H9 (cell line): ENCODE measurements around the gene WDR31. TPM values are rescaled to one million over a fixed set of nuclear protein-coding genes. Genes with fewer than 3 reads are reported as not detected.
A peak's percentile ranks its signal among the peaks of the same experiment; 100 is the strongest.

Experiments
- DNase-seq: peaks from one replicate; pipeline ENCODE4 v3.0.0-alpha.2; 2017
- H2AFZ ChIP-seq: one replicate; pipeline ENCODE4 v1.6.1; 2013; ENCODE audit warnings: mild to moderate bottlenecking, low read length, control low read depth, moderate library complexity
- H2AK5ac ChIP-seq: 2 replicates; pipeline ENCODE4 v1.6.1; 2013; ENCODE audit warnings: low read length, control low read depth, mixed read lengths; ENCODE audit not compliant: insufficient read length
- H2BK120ac ChIP-seq: one replicate; pipeline ENCODE4 v1.6.1; 2013; ENCODE audit warnings: low read depth, mild to moderate bottlenecking, low read length, control low read depth, inconsistent platforms; ENCODE audit not compliant: poor library complexity, severe bottlenecking
- H2BK12ac ChIP-seq: 2 replicates; pipeline ENCODE4 v1.6.1; 2013; ENCODE audit warnings: low read length, control low read depth, mixed read lengths, low read depth; ENCODE audit not compliant: insufficient read length
- H2BK15ac ChIP-seq: 2 replicates; pipeline ENCODE4 v1.6.1; 2013; ENCODE audit warnings: low read depth, low read length, control low read depth
- H2BK20ac ChIP-seq: one replicate; pipeline ENCODE4 v1.6.1; 2013; ENCODE audit warnings: low read depth, mild to moderate bottlenecking, low read length, control low read depth, inconsistent platforms; ENCODE audit not compliant: poor library complexity, severe bottlenecking
- H2BK5ac ChIP-seq: 2 replicates; pipeline ENCODE4 v1.6.1; 2013; ENCODE audit warnings: low read length, control low read depth, mixed read lengths; ENCODE audit not compliant: insufficient read length
- H3K14ac ChIP-seq: 2 replicates; pipeline ENCODE4 v1.6.1; 2013; ENCODE audit warnings: low read length, control low read depth; ENCODE audit not compliant: insufficient read depth
- H3K18ac ChIP-seq: 2 replicates; pipeline ENCODE4 v1.6.1; 2013; ENCODE audit warnings: low read depth, mild to moderate bottlenecking, mixed read lengths, low read length, control low read depth; ENCODE audit not compliant: insufficient read length
- H3K23ac ChIP-seq: 2 replicates; pipeline ENCODE4 v1.6.1; 2013; ENCODE audit warnings: low read length, control low read depth, mixed read lengths, low read depth; ENCODE audit not compliant: insufficient read length
- H3K23me2 ChIP-seq: 2 replicates; pipeline ENCODE4 v1.6.1; 2013; ENCODE audit warnings: low read depth, mild to moderate bottlenecking, mixed read lengths, low read length, control low read depth; ENCODE audit not compliant: insufficient read length, poor library complexity, severe bottlenecking
- H3K27ac ChIP-seq: 2 replicates; pipeline ENCODE4 v1.5.1; 2013; ENCODE audit warnings: low read length, control low read depth, mixed read lengths, low read depth; ENCODE audit not compliant: insufficient read length
- H3K27me3 ChIP-seq: 2 replicates; pipeline ENCODE4 v1.6.1; 2013; ENCODE audit warnings: low read length, control low read depth, inconsistent platforms; ENCODE audit not compliant: insufficient read depth
- H3K4ac ChIP-seq: 2 replicates; pipeline ENCODE4 v1.6.1; 2013; ENCODE audit warnings: low read depth, mild to moderate bottlenecking, control low read depth, inconsistent platforms, low read length, moderate library complexity
- H3K4me1 ChIP-seq: 2 replicates; pipeline ENCODE4 v1.6.1; 2013; ENCODE audit warnings: low read length, control low read depth, inconsistent platforms; ENCODE audit not compliant: insufficient read depth
- H3K4me2 ChIP-seq: 2 replicates; pipeline ENCODE4 v1.6.1; 2013; ENCODE audit warnings: low read length, control low read depth, mixed read lengths; ENCODE audit not compliant: insufficient read length, insufficient read depth
- H3K56ac ChIP-seq: 2 replicates; pipeline ENCODE4 v1.6.1; 2013; ENCODE audit warnings: low read depth, mild to moderate bottlenecking, mixed read lengths, low read length, control low read depth; ENCODE audit not compliant: insufficient read length
- H3K79me1 ChIP-seq: 2 replicates; pipeline ENCODE4 v1.6.1; 2013; ENCODE audit warnings: low read depth, mild to moderate bottlenecking, moderate library complexity, low read length, control low read depth, inconsistent platforms; ENCODE audit not compliant: insufficient read depth, poor library complexity, severe bottlenecking
- H3K79me2 ChIP-seq: 2 replicates; pipeline ENCODE4 v1.6.1; 2013; ENCODE audit warnings: low read length, control low read depth, inconsistent platforms; ENCODE audit not compliant: insufficient read depth
- H3K9ac ChIP-seq: 2 replicates; pipeline ENCODE4 v1.6.1; 2013; ENCODE audit warnings: low read length, control low read depth, mixed read lengths; ENCODE audit not compliant: insufficient read length; ENCODE audit errors: extremely low read depth
- H3K9me3 ChIP-seq: one replicate; pipeline ENCODE4 v1.6.1; 2013; ENCODE audit warnings: low read depth, low read length, inconsistent platforms; ENCODE audit not compliant: control insufficient read depth
- H3T11ph ChIP-seq: one replicate; pipeline ENCODE4 v1.6.1; 2013; ENCODE audit warnings: mild to moderate bottlenecking, low read length, control low read depth, inconsistent platforms
- H4K20me1 ChIP-seq: one replicate; pipeline ENCODE4 v1.6.1; 2013; ENCODE audit not compliant: control insufficient read depth, insufficient read length, insufficient read depth
- H4K5ac ChIP-seq: 2 replicates; pipeline ENCODE4 v1.6.1; 2013; ENCODE audit warnings: low read depth, mild to moderate bottlenecking, mixed read lengths, low read length, control low read depth; ENCODE audit not compliant: insufficient read length
- H4K8ac ChIP-seq: replicated peaks from 2 replicates; pipeline ENCODE4 v1.6.1; 2013; ENCODE audit warnings: low read length, control low read depth, mixed read lengths, low read depth; ENCODE audit not compliant: insufficient read length
- H4K91ac ChIP-seq: 2 replicates; pipeline ENCODE4 v1.6.1; 2013; ENCODE audit warnings: low read depth, mild to moderate bottlenecking, moderate library complexity, mixed read lengths, low read length, control low read depth; ENCODE audit not compliant: insufficient read length
- H3K27ac Mint-ChIP-seq, 3 experiments: 2 replicates in 2 of 3; 3 replicates in 1 of 3; pipeline ENCODE4 v1.8.0; 2020 to 2021; ENCODE audit warnings: mixed read lengths in 3 of 3, mild to moderate bottlenecking in 1 of 3, moderate library complexity in 1 of 3
- H3K27me3 Mint-ChIP-seq: 2 replicates; pipeline ENCODE4 v1.8.0; 2021; ENCODE audit warnings: low read depth, mild to moderate bottlenecking, moderate library complexity, mixed read lengths
- H3K36me3 Mint-ChIP-seq, 3 experiments: 2 replicates in 2 of 3; 3 replicates in 1 of 3; pipeline ENCODE4 v1.8.0; 2020 to 2021; ENCODE audit warnings: low read depth in 3 of 3, mixed read lengths in 3 of 3; ENCODE audit not compliant: insufficient read depth in 1 of 3
- H3K4me1 Mint-ChIP-seq, 2 experiments: 2 replicates each; pipeline ENCODE4 v1.8.0; 2020; ENCODE audit warnings: mixed read lengths in 2 of 2
- H3K4me3 Mint-ChIP-seq, 2 experiments: 2 replicates in 1 of 2; 3 replicates in 1 of 2; pipeline ENCODE4 v1.8.0; 2020 to 2021; ENCODE audit warnings: mild to moderate bottlenecking in 2 of 2, mixed read lengths in 2 of 2, moderate library complexity in 1 of 2
- H3K9me3 Mint-ChIP-seq, 2 experiments: 2 replicates in 1 of 2; 3 replicates in 1 of 2; pipeline ENCODE4 v1.8.0; 2020; ENCODE audit warnings: mild to moderate bottlenecking in 2 of 2, mixed read lengths in 2 of 2, moderate library complexity in 1 of 2
- CTCF ChIP-seq: fragments of 200-600 bp; sonication (generic); conservative IDR thresholded peaks from 3 replicates; pipeline ENCODE4 v1.8.0; 2021; ENCODE audit warnings: antibody characterized with exemption, mild to moderate bottlenecking
- WGBS: extraction: QIAGEN DNeasy Blood & Tissue Kit; methylation state at CpG from one replicate; pipeline ENCODE4 v1.1.7; 2013; ENCODE audit warnings: missing lambda C conversion rate, low lambda C conversion rate, mixed read lengths; ENCODE audit not compliant: insufficient read length; ENCODE audit errors: extremely low coverage; 5-methylcytosine and 5-hydroxymethylcytosine counted together
- total RNA-seq: library from RNA; stranded (reverse); gene quantifications from 2 replicates; pipeline ENCODE4 v1.2.1, GENCODE V29; 2021

Gene WDR31
- total RNA-seq, 1 experiment from 2014 or later = 0.72 TPM

GRCh38 chr9:113350937-113351336 lies 10.9 kb upstream of the WDR31 start:
- H2BK12ac ChIP-seq = no peak overlapping the region
- H3K27ac ChIP-seq = no peak overlapping the region
- no peak overlapping the region for H3K56ac ChIP-seq
- no peak overlapping the region for H2AK5ac ChIP-seq
- H3K79me2 ChIP-seq = no peaks in the 10 kb centered on the region
- H3K23ac ChIP-seq = no peak overlapping the region
- H3K27me3 ChIP-seq = no peaks in the 10 kb centered on the region
- no peak for TF ChIP-seq CTCF
- H2BK20ac ChIP-seq = no peak overlapping the region
- no peak overlapping the region for H3K18ac ChIP-seq
- peaks cover 2% of the 10 kb centered on the region; the same call in 1 of the 2 replicates for H3K4me1 ChIP-seq
- WGBS = no CpG with 5 or more reads among the region's 6 CpGs
- H3K23me2 ChIP-seq = peaks cover 9% of the 10 kb centered on the region
- no peaks in the 10 kb centered on the region for H3K9me3 ChIP-seq
- Mint-ChIP-seq H3K36me3 (no peaks in the 10 kb centered on the region; a peak in 1 of 7 replicates), H3K4me1 (peaks cover 20 to 21% of the 10 kb centered on the region in 2 experiments), H3K27me3 (peaks cover 43% of the 10 kb centered on the region), H3K27ac (no peak overlapping the region), H3K4me3 (peak overlapping the region; percentile 77 to 89; a peak in 3 of 5 replicates), H3K9me3 (no peaks in the 10 kb centered on the region)
- H2BK5ac ChIP-seq = no peak overlapping the region
- no peaks in the 10 kb centered on the region for H4K20me1 ChIP-seq
- no peak overlapping the region for H3T11ph ChIP-seq
- no peak overlapping the region for H3K4me2 ChIP-seq
- no peak overlapping the region for H4K8ac ChIP-seq
- H3K79me1 ChIP-seq = no peaks in the 10 kb centered on the region
- H4K91ac ChIP-seq = no peak overlapping the region
- no peak overlapping the region for H3K4ac ChIP-seq
- H3K14ac ChIP-seq = no peak overlapping the region
- no peak overlapping the region for H3K9ac ChIP-seq
- H4K5ac ChIP-seq = no peak overlapping the region
- H2AFZ ChIP-seq = no peak overlapping the region
- no peak overlapping the region for H2BK120ac ChIP-seq
- no peak for DNase-seq
- H2BK15ac ChIP-seq = no peak overlapping the region
